Fibroblast of skin of right quadriceps (primary cell): Measurements from ENCODE around the gene PPT2.
A peak's percentile ranks its signal among the peaks of the same experiment; 100 is the strongest.
"Not testable (repeated sequence)": the region's sequence is repeated elsewhere in the genome, so short reads cannot be mapped to it uniquely, and the experiment has no call there.

Experiments used
- DNase-seq: peaks from one replicate; pipeline ENCODE4 v3.0.0-alpha.2; 2013

Gene PPT2

DNA sequence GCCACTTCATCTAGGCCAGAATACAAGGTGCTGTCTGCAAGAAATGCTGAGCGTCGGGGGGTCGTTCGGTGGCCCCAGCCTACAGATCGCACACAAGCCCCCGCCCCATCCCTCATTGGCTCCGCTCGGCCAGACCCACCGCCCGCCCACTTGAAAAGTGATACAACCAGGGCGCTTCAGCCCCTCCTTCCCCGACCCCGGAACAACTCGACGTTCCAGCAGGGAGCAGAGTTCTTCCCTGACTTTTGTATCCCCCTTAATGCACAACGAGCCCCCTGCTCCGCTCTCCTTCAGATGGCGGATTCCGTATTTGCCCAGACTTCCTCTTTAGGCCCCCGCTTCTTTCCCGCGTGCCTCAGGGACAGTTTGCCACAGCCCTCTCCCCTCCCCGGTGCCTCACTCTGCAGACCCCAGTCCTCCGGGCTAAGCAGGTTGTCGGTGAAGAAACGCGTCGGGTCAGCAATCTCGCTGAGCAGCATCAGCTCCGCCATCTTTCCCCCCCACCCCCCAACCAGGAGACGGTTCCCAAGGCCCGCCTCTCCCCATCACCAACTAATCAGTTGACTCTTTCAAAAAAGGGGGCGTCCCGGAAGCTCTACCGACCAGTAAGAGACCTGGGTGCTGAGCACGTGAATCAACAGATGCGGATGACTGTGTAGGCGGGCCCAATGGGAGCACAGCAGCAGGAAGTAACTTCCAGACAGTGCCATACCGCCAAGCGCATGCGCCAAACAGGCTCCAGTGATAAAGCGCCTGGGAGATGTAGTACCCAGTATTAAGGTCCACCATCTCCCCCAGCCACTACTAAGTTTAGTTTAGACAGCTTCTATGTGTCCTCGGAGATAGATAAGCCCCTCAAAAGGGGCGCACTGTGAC lies 26.0 kb upstream of the PPT2 start, which contains the start of gene ATF6B:
ATF6B (minus strand) TSS at position 530 of the 876 bp plus-strand sequence; CDS start at position 491, 39 bp downstream.
- DNase-seq, result peak; percentile 100

DNA sequence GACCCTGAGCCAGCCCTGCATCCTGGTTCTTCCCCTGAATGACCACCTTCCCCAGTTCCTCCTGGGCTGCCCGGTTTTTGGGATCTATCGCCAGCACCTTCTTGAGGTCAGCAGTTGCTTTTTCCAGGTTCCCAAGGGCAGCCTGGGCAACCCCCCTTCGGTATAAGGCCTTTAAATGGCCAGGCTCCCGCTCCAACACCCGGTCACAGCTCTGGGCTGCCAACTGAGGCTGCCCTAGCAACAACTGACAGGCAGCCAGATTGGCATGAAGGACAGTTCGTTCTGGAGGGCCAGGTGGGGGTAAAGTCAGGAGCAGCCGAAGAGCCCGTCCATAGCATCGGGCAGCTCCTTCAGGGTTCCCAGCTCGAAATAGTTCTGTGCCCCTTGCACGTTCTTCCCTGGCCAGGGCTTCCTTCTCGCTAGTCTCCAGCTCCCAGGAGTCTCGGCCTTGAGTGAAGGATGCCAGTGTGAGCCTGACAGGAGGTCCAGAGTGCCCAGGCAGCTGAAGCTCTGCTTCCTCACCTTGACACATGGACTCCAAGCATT lies 25.1 kb upstream of the PPT2 start:
- no peak for DNase-seq

DNA sequence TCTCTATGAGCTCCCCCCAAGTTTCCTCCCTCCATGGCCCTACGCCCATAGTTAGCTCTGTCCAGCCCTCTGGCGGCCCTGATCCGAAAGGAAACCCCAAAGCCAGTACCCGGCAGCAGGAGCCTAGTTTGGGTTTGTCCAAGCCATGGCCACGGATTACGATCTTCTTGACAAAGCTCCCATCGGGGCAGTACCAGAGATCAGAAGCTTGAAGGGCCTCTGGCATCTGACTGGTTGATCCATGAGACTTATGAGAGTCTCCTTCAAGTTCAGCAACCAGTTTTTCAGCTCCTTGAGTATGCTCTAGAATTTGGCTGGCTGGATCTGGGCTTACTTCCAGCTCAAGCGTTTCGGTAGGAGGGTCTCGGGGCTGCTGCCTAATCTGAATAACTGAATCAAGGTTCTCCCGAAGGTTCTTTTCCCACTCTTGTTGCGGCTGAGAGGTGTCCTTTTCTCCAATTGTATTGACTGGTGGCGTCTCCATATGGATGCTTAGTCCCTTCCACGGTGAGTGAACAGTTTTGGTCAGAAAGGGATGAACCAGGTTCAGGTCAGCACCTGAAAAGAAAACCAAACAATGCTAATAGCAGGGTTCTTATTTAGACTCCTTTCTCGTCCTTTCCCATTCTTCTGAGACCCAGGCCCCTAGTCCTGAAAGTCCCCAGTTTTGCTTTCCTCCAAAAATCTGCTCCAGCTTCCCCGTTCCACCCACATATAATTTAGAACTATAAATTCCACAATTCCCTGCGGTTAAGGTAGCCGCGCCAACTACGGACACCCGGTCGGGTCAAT lies 24.4 kb upstream of the PPT2 start:
- no peak for DNase-seq

GRCh38 chr6:32131439-32131948 lies 22.4 kb upstream of the PPT2 start:
- DNase-seq, result no peak

DNA sequence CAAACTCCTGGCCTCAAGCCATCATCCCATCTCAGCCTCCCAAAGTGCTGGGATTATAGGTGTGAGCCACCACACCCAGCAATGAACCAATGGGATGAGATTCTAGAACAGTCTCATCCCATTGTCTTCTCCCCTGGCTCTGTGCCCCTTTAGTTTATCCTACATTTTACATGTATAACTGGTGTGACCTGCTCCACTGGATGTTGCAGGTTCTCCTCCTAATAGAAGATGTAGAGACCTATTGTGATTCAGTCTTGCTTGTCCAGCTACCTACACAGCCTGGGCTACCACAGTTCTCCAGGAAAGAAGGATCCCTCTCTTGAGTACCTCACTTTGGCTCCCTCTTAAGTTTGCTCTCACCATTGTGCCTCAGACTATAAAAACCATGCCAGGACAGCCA lies 21.8 kb upstream of the PPT2 start:
- DNase-seq, result no peak

- peak; percentile 67 for DNase-seq
These were observed 20.2 kb upstream of the PPT2 start for GRCh38 chr6:32133786-32134185.

GRCh38 chr6:32137454-32137853 lies 16.5 kb upstream of the PPT2 start:
- no peak for DNase-seq

- DNase-seq, result no peak
These were observed 14.4 kb upstream of the PPT2 start for GRCh38 chr6:32139590-32139989.

DNA sequence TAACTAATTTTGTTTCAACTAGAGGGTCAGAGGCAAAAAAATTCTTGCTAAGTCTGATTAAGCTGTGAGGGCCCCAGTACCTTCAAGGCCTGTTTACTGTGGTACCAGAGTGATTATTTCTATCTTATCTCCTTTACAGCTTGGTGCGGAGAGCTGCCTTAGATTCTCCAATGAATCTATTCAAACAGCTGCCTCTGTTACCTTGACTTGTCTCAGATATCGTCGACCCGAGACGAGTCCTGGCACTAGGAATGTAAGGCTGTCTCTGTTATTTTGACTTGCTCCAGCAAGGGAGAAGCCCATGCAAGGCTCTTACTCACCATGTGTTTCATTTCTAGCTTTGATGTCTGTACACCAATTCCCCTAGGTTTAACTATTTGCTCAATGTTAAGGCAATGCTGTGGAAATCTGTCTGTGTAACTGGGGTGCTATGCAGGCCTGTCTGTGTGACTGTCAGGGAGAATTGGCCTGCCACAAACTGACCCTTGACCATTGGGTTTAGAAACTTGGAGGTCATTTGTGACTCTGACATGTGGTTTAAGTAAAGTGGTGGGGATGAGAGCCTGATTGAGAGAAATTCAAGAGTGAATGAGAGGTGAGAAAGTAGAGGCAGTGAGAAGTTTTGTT lies 13.4 kb upstream of the PPT2 start:
- no peak for DNase-seq

- not testable (repeated sequence) for DNase-seq
These were observed 9.7 kb upstream of the PPT2 start for GRCh38 chr6:32144238-32144637.

DNA sequence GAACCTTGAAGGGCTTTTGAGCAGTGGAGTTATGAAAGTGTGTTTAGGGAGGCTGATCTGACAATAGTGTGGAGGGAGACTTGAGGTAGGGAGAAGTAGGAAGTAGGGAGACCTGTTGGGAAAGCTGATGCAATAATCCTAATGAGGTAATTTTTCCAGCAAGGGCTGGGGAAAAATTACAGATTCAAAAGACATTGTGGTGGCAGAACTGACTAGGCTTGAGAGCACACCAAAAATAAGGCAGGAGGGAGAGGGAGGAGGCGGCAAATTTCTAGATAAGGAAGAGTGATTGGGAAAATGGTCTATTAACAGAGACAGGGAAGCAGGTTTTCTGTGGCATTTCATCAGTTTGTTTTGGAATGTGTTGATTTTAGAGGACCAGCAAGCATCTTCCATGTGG lies 7.7 kb upstream of the PPT2 start:
- no peak for DNase-seq

DNA sequence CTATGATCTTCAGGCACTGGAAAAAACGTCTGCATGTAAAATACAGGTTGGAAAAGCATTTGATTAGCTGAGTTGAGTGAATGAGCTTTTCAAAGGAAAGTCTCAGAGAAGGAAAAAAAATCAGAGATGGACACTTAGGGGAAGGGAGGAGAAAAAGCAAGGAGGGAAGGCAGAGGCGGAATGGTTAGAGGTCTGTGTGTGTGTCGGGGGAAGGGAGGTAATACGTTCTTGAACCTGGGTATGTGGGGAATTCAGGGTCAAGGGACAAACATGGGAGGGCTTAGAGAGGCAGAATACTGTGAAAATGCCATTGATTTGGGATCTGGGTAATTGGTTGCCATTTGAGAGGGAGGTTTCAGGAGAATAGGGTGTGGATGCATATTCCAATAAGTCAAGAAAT lies 7.3 kb upstream of the PPT2 start:
- no peak for DNase-seq

- no peak for DNase-seq
These were observed 6.4 kb upstream of the PPT2 start for GRCh38 chr6:32147401-32148132.

GRCh38 chr6:32148289-32149091 lies 5.5 kb upstream of the PPT2 start:
- no peak for DNase-seq

- no peak for DNase-seq
These were observed 4.7 kb upstream of the PPT2 start for GRCh38 chr6:32149092-32149755.

GRCh38 chr6:32149932-32150870 lies 3.7 kb upstream of the PPT2 start:
- no peak for DNase-seq

DNA sequence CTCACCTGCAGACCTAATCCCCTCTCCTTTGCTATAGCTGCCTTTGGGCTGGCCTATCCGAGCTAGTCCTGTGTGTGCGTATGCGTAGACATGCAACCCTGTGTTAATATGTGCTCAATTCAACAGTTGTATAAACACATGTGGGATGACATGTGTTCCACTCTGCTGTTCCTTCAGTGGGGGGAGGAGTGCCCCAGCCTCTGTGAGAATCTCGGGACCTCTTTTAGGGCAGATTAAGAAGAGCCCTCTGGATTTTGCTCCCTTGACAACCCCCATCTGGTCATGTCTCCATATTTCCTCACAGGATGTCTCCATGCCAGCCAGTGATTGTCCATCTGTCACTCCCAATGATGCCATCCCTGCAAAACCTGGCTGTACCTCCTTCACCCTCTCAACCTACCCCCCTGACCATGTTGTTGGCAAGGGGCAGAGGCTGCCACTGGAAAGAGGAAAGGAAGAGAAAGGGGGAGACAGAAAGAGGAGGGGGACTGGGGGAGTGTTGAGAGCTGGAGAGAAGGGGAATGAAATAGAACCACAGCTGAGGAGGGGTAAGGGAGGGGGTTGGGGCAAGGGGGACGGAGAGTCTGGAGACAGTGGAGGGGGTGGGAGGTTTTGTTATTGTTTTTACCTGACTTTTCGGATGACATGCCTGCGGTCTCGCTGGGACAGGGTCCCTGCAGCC lies 2.6 kb upstream of the PPT2 start:
- DNase-seq, result no peak

GRCh38 chr6:32151863-32152768 lies 1.8 kb upstream of the PPT2 start, which contains the start of gene PRRT1:
Gene PRRT1, minus strand, starts transcription at chr6:32151939. Its CDS starts 112 bp downstream, at chr6:32151827.
- DNase-seq, result no peak
